PC-9 (cell line): ENCODE data around the gene PLIN5. TPM values are rescaled to one million over a fixed set of nuclear protein-coding genes. Genes with fewer than 3 reads are reported as not detected.

Experiments
- BruUV-seq: library from RNA; stranded (reverse); fragments of 400-500 nt; replicated peaks from 2 replicates; lab custom pipeline; 2021; lab: Mats Ljungman, UMichigan
- CTCF ChIA-PET: fragments of 300-600 bp; sonication (Branson Sonifier 250); formaldehyde crosslinking; loops from one replicate; lab custom pipeline; 2022; ENCODE audit warnings: antibody characterized with exemption; lab: Charles Lee
- POLR2A ChIA-PET: fragments of 300-600 bp; sonication (Branson Sonifier 250); formaldehyde crosslinking; loops from one replicate; lab custom pipeline; 2022; ENCODE audit warnings: antibody characterized with exemption; ENCODE audit not compliant: unreplicated experiment; lab: Charles Lee
- DNase-seq, 2 experiments: peaks; one replicate each; pipeline versions ENCODE4 v3.0.0 to v3.0.0-alpha.2; 2015 to 2022; ENCODE audit warnings: mixed read lengths in 1 of 2
- H2AFZ ChIP-seq: fragments of 200-600 bp; sonication (generic); 2 replicates; pipeline ENCODE4 v1.8.1; 2017; ENCODE audit warnings: antibody characterized with exemption
- H3F3A ChIP-seq: fragments of 200-600 bp; sonication (generic); 2 replicates; pipeline ENCODE4 v1.8.1; 2017; ENCODE audit warnings: antibody characterized with exemption, mild to moderate bottlenecking, low read depth; ENCODE audit not compliant: insufficient read depth
- H3K27ac ChIP-seq: fragments of 200-600 bp; sonication (generic); 2 replicates; pipeline ENCODE4 v1.6.1; 2016; ENCODE audit warnings: mixed run types
- H3K27me3 ChIP-seq: fragments of 200-600 bp; sonication (generic); 2 replicates; pipeline ENCODE4 v1.6.1; 2016; ENCODE audit warnings: low read depth, mixed run types; ENCODE audit not compliant: insufficient read depth
- H3K36me3 ChIP-seq: fragments of 200-600 bp; sonication (generic); 2 replicates; pipeline ENCODE4 v1.6.1; 2016; ENCODE audit warnings: low read depth, mixed run types
- H3K4me1 ChIP-seq: fragments of 200-600 bp; sonication (generic); replicated peaks from 2 replicates; pipeline ENCODE4 v1.6.1; 2016; ENCODE audit warnings: mixed run types; ENCODE audit not compliant: insufficient read depth
- H3K4me2 ChIP-seq: fragments of 200-600 bp; sonication (generic); 2 replicates; pipeline ENCODE4 v1.6.1; 2017; ENCODE audit warnings: mixed run types
- H3K4me3 ChIP-seq: fragments of 200-600 bp; sonication (generic); 2 replicates; pipeline ENCODE4 v1.6.1; 2016; ENCODE audit warnings: mixed run types
- H3K79me2 ChIP-seq: fragments of 200-600 bp; sonication (generic); 2 replicates; pipeline ENCODE4 v1.6.1; 2017; ENCODE audit warnings: low read depth, mixed run types
- H3K9me2 ChIP-seq: fragments of 200-600 bp; sonication (generic); 2 replicates; pipeline ENCODE4 v1.8.1; 2017; ENCODE audit warnings: mild to moderate bottlenecking; ENCODE audit not compliant: insufficient read depth
- H3K9me3 ChIP-seq: fragments of 200-600 bp; sonication (generic); 2 replicates; pipeline ENCODE4 v1.8.1; 2016; ENCODE audit warnings: low read depth; ENCODE audit not compliant: insufficient read depth
- H4K20me1 ChIP-seq: fragments of 200-600 bp; sonication (generic); 2 replicates; pipeline ENCODE4 v1.8.1; 2017; ENCODE audit not compliant: insufficient read depth
- EZH2 ChIP-seq: fragments of 200-600 bp; sonication (generic); IDR thresholded peaks from 2 replicates; pipeline ENCODE4 v1.8.0; 2017; ENCODE audit warnings: antibody characterized with exemption, low read depth
- intact Hi-C: fragments of 100-400 bp; cut with micrococcal nuclease; formaldehyde crosslinking; loops from one replicate; pipeline ENCODE4 v1.10.0; 2022; ENCODE audit not compliant: unreplicated experiment
- total RNA-seq: library from RNA; stranded (reverse); gene quantifications from 2 replicates; pipeline ENCODE4 v1.2.3, GENCODE V29; 2021
- TF ChIP-seq, protein P1 (sequence below): fragments of 200-600 bp; sonication (generic); conservative IDR thresholded peaks from 2 replicates; pipeline ENCODE4 v1.6.1; 2017; ENCODE audit warnings: mixed run types, antibody characterized with exemption, mild to moderate bottlenecking, moderate library complexity

The PLIN5 gene
- total RNA-seq, 1 experiment from 2014 or later = 4.4 TPM

DNA sequence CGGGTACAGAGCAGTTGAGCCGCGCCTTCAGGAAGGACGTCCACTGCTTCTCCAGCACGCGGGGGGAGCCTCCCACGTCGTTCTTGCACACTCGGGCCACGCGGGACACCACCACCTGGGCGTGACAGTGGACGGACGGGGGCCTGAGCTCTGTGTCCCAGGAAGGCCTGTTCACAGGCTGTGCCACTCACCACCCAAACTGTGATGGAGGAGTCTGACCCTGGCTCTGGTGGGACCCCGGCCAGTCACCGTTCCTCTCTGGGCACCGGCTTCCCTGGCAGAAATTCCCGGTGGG is 17.4 kb upstream of the PLIN5 start:
- H3K4me3 ChIP-seq = no peak overlapping the region
- H3K27me3 ChIP-seq = no peaks in the 10 kb centered on the region
- H3K9me3 ChIP-seq = no peaks in the 10 kb centered on the region
- H2AFZ ChIP-seq = no peak overlapping the region
- no peaks in the 10 kb centered on the region for H4K20me1 ChIP-seq
- no peaks in the 10 kb centered on the region; the same call in 1 of the 2 replicates for H3F3A ChIP-seq
- ChIA-PET POLR2A (no interaction called here), CTCF (no interaction called here)
- H3K36me3 ChIP-seq = no peaks in the 10 kb centered on the region
- H3K4me2 ChIP-seq = no peak overlapping the region
- BruUV-seq = no TSS peak
- no peak for DNase-seq
- intact Hi-C loops = no loop called here
- no peaks in the 10 kb centered on the region for H3K4me1 ChIP-seq
- H3K9me2 ChIP-seq = no peaks in the 10 kb centered on the region
- no peak for TF ChIP-seq EZH2
- TF ChIP-seq, protein P1, sequence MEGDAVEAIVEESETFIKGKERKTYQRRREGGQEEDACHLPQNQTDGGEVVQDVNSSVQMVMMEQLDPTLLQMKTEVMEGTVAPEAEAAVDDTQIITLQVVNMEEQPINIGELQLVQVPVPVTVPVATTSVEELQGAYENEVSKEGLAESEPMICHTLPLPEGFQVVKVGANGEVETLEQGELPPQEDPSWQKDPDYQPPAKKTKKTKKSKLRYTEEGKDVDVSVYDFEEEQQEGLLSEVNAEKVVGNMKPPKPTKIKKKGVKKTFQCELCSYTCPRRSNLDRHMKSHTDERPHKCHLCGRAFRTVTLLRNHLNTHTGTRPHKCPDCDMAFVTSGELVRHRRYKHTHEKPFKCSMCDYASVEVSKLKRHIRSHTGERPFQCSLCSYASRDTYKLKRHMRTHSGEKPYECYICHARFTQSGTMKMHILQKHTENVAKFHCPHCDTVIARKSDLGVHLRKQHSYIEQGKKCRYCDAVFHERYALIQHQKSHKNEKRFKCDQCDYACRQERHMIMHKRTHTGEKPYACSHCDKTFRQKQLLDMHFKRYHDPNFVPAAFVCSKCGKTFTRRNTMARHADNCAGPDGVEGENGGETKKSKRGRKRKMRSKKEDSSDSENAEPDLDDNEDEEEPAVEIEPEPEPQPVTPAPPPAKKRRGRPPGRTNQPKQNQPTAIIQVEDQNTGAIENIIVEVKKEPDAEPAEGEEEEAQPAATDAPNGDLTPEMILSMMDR = no peak
- H3K27ac ChIP-seq = no peak overlapping the region
- no peaks in the 10 kb centered on the region for H3K79me2 ChIP-seq

DNA sequence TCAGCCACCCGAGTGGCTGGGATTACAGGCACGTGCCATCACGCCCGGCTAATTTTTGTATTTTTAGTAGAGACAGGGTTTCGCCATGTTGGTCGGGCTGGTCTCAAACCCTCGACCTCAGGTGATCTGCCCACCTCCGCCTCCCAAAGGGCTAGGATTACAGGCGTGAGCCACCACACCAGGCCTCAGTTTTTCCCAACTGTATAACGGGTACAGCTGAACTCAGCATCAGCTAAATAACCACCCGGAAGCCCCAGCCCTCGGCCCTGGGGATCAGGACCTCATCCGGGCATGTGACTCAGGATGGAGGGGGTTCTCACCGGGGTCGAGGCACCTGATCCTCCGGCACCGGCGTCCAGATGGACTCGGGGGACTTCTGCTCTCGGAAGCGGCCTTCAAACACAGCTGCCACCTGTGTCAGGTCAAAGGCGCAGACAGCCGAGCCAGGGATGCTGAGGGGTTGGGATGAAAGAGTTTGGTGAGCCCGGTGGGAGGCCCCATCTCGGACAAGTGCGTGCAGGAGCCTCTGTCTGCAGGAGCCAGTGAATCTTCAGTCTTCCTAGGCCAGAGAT is 15.5 kb upstream of the PLIN5 start:
- CTCF ChIA-PET = no interaction called here

DNA sequence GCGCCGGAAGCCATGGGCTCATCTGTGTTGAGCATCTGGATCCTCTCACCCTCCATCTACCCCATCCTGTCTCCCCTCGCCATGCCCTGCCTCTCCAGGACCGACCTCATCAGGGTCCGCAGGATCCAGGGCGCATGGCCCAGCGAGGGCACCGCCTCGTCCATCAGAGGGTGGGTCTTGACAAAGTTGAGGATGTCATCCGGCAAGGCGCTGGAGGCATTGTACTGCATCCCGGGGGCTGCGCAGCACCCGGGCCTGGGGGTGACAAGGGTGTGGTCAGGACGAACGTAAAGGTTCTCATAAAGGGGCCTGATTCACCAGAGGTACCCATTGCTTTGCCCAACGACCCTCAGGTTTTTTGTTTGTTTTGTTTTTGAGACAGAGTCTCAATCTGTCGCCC is 15.0 kb upstream of the PLIN5 start:
- Histone ChIP-seq H3K4me2 (no peak overlapping the region), H2AFZ (no peak overlapping the region), H3K4me1 (no peaks in the 10 kb centered on the region), H3K27ac (no peak overlapping the region), H3K9me2 (no peaks in the 10 kb centered on the region), H3K27me3 (no peaks in the 10 kb centered on the region), H3K9me3 (no peaks in the 10 kb centered on the region), H3F3A (peaks cover 6% of the 10 kb centered on the region; the same call in 1 of the 2 replicates), H3K36me3 (no peaks in the 10 kb centered on the region), H3K4me3 (no peak overlapping the region), H3K79me2 (no peaks in the 10 kb centered on the region), H4K20me1 (no peaks in the 10 kb centered on the region)
- intact Hi-C loops = no loop called here
- TF ChIP-seq, protein P1 = no peak
- TF ChIP-seq EZH2 = no peak
- no TSS peak for BruUV-seq
- CTCF ChIA-PET = no interaction called here
- DNase-seq = no peak
- POLR2A ChIA-PET = no interaction called here

More for the DNA sequence above, 15.5 kb upstream of the PLIN5 start:
- Histone ChIP-seq H3K9me2 (no peaks in the 10 kb centered on the region), H4K20me1 (no peaks in the 10 kb centered on the region), H3K27me3 (no peaks in the 10 kb centered on the region), H2AFZ (no peak overlapping the region), H3K4me2 (no peak overlapping the region), H3K4me3 (no peak overlapping the region), H3K27ac (no peak overlapping the region), H3K9me3 (no peaks in the 10 kb centered on the region), H3K4me1 (no peaks in the 10 kb centered on the region), H3K36me3 (no peaks in the 10 kb centered on the region), H3F3A (peaks cover 6% of the 10 kb centered on the region; the same call in 1 of the 2 replicates), H3K79me2 (no peaks in the 10 kb centered on the region)
- no TSS peak for BruUV-seq
- TF ChIP-seq EZH2 = no peak
- TF ChIP-seq, protein P1 = no peak
- intact Hi-C loops = no loop called here
- POLR2A ChIA-PET = no interaction called here
- DNase-seq = no peak
